ENCODE measurements around the gene MAP6.

DNA sequence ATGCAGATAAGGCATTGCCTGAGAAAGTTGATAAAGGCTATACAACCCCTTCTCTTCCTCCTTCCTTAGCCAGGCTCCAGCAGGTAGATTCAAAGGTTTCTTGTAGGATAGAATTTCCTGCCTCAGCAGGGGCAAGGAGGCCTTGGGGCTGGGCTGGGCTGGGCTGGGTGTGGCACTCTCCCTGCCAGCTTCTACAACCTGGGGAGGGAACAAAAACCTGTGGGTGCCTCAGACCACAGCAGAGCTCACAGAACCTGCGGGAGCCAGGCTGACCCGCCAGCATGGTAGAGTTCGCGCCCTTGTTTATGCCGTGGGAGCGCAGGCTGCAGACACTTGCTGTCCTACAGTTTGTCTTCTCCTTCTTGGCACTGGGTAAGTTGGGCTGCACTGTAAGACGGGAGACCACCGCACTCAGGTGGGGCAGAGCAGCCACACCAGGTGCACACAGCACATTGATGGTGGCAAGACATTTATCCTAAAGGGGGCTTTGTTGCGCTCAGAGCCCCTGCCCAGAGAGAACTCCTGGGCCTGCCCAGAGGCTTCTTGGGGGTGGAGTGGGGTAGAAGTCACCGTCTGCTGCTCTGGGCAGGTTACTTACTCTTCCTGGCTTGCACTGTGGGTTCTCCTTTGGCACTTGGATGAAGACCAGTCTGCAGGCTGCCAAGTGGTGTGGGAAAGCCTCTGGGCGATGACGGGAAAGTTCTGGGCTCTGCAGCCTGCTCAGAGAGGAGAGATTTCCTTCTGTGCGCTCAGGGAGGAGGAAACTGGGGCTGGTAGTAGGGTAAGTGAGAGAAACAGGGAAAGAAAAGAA, 49.0 kb upstream of the MAP6 start, which contains the start of gene MOGAT2:
- TF ChIP-seq, protein P1, sequence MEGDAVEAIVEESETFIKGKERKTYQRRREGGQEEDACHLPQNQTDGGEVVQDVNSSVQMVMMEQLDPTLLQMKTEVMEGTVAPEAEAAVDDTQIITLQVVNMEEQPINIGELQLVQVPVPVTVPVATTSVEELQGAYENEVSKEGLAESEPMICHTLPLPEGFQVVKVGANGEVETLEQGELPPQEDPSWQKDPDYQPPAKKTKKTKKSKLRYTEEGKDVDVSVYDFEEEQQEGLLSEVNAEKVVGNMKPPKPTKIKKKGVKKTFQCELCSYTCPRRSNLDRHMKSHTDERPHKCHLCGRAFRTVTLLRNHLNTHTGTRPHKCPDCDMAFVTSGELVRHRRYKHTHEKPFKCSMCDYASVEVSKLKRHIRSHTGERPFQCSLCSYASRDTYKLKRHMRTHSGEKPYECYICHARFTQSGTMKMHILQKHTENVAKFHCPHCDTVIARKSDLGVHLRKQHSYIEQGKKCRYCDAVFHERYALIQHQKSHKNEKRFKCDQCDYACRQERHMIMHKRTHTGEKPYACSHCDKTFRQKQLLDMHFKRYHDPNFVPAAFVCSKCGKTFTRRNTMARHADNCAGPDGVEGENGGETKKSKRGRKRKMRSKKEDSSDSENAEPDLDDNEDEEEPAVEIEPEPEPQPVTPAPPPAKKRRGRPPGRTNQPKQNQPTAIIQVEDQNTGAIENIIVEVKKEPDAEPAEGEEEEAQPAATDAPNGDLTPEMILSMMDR (IDR thresholded peaks at IDR 0.05): no peak
- TF ChIP-seq POLR2AphosphoS5 (IDR thresholded peaks at IDR 0.05; ENCODE audit: insufficient read depth in 1 of 2, low read depth in 1 of 2) (no peak), POLR2A (IDR thresholded peaks at IDR 0.05) (no peak)
